ENCODE measurements around the gene ONECUT3.

DNA sequence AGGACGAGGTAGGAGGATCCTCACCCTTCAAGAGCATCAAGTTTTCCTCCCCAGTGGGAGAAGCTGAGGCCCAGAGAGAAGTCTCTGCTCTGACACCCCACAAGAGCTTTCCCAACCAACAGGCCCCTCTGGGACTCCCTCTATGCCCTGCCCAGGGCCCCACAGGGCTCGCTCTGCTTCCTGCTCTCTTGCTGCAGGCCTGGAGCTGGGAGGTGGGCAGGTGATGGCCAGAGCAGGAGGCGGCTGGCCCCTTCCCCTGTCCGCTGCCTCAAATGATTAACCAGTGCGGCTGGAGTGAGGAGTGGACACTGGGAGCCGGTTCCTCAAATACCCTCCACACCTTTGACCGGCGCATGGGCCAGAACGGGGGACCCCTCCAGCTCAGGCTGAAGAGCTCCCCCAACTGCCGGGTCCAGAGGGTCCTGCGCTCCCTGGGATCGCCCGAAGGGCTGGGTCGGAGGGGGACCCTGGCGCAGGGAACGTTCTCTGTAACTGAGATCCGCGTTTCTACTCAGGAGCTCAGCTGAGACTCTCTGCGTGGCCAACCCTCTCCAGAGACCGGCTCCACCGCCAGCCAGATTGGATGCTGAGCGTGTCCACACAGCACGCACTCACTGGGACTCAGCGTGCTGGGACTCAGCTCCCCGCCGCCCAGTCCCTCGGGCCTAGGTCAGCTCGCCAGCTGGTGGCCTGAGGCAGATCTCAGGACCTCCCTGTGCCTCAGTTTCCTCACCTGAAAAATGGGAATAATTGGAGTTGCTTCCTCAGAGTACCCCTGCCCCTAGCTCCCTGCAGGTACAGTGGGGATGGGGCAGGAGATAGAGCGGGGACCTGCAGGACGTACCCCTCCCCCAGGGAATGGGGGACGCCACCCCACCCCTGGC, 6.7 kb upstream of the ONECUT3 start:
- TF ChIP-seq, protein P1, sequence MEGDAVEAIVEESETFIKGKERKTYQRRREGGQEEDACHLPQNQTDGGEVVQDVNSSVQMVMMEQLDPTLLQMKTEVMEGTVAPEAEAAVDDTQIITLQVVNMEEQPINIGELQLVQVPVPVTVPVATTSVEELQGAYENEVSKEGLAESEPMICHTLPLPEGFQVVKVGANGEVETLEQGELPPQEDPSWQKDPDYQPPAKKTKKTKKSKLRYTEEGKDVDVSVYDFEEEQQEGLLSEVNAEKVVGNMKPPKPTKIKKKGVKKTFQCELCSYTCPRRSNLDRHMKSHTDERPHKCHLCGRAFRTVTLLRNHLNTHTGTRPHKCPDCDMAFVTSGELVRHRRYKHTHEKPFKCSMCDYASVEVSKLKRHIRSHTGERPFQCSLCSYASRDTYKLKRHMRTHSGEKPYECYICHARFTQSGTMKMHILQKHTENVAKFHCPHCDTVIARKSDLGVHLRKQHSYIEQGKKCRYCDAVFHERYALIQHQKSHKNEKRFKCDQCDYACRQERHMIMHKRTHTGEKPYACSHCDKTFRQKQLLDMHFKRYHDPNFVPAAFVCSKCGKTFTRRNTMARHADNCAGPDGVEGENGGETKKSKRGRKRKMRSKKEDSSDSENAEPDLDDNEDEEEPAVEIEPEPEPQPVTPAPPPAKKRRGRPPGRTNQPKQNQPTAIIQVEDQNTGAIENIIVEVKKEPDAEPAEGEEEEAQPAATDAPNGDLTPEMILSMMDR (IDR thresholded peaks at IDR 0.05): no peak
- TF ChIP-seq EZH2 (IDR thresholded peaks at IDR 0.05): peak; percentile 13
